ENCODE data around the gene CDH5. TPM values are rescaled to one million over a fixed set of nuclear protein-coding genes. Genes with fewer than 3 reads are reported as not detected.

CDH5 gene
- total RNA-seq, 4 donors from 2014 or later = 10.2 to 28.3 (median 14.0) TPM

DNA sequence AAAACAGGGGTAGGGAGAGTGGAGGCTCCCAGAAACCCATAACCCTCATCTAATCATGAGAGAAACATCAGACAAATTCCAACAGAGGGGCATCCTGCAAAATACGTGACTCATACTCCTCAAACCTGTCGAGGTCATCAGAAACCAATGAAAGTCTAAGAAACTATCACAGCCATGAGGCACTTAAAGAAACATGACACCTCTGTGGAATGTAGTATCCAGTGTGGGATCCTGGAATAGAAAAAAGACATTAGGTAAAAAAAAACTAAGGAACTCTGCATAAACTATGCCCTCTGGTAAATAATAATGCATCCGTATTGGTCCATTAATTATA lies 16.4 kb downstream of the CDH5 start:
- DNase-seq (ENCODE audit: low spot score in 2 of 2) = no peak
- intact Hi-C loops (cut with DNase I; ENCODE audit: low total_unique reads) = no loop called here
- H3K4me3 ChIP-seq (ENCODE audit: low read depth, poor library complexity, severe bottlenecking) = no peak overlapping the region
- 25 to 28% methylated on average over 3 of the region's 3 CpGs for WGBS, 2 donors
- TF ChIP-seq, protein P1, sequence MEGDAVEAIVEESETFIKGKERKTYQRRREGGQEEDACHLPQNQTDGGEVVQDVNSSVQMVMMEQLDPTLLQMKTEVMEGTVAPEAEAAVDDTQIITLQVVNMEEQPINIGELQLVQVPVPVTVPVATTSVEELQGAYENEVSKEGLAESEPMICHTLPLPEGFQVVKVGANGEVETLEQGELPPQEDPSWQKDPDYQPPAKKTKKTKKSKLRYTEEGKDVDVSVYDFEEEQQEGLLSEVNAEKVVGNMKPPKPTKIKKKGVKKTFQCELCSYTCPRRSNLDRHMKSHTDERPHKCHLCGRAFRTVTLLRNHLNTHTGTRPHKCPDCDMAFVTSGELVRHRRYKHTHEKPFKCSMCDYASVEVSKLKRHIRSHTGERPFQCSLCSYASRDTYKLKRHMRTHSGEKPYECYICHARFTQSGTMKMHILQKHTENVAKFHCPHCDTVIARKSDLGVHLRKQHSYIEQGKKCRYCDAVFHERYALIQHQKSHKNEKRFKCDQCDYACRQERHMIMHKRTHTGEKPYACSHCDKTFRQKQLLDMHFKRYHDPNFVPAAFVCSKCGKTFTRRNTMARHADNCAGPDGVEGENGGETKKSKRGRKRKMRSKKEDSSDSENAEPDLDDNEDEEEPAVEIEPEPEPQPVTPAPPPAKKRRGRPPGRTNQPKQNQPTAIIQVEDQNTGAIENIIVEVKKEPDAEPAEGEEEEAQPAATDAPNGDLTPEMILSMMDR (IDR thresholded peaks at IDR 0.05) = no peak
- no peak for TF ChIP-seq POLR2A (IDR thresholded peaks at IDR 0.05)

DNA sequence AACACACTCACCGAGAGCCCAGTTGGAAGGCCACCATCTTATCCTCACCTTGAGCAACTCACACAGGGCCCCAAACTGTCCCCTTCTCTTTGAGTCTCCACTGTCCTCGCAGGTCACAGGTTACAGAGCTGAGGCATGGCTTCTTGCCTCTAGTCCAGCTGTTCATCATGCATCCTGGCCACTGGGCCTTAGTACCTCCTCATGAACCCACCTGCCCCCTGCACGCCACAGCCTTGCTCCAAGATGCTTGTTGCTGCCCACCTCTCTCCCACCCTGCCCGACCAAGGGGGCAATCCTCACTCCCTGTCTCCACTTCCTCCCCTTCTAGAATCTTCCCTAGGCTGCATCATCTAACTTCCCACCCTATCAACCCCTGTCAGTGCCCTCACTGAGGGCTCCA lies 17.1 kb downstream of the CDH5 start:
- intact Hi-C loops (cut with DNase I; ENCODE audit: low total_unique reads) = no loop called here
- 77 to 89% methylated on average over 4 of the region's 4 CpGs for WGBS, 2 donors

DNA sequence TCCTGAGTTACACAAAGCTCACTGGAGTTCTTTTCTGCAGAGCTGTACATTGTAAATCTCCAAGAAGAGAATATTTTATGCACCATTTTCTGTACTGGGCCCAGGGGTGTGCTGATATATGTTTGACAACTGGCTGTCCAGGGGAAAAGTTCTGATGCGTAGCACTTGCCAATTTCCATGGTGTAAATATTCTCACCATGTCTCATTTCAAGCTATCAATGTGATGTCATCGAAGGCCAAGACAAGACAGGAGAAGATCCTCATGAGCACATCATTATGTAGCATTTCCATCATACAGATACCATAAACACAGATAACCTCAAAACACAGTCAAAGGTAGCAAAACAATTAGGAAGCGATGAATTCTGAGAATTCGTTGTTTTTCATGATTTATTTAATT lies 18.9 kb downstream of the CDH5 start:
- 95 to 97% methylated on average over 4 of the region's 4 CpGs for WGBS, 2 donors
- TF ChIP-seq, protein P1 (IDR thresholded peaks at IDR 0.05) = no peak
- no peak for TF ChIP-seq POLR2A (IDR thresholded peaks at IDR 0.05)
- intact Hi-C loops (cut with DNase I; ENCODE audit: low total_unique reads) = no loop called here
- DNase-seq (ENCODE audit: low spot score in 2 of 2) = no peak
- H3K4me3 ChIP-seq (ENCODE audit: low read depth, poor library complexity, severe bottlenecking) = no peak overlapping the region

More for the DNA sequence above, 17.1 kb downstream of the CDH5 start:
- no peak overlapping the region for H3K4me3 ChIP-seq (ENCODE audit: low read depth, poor library complexity, severe bottlenecking)
- DNase-seq (ENCODE audit: low spot score in 2 of 2) = no peak
- TF ChIP-seq, protein P1 (IDR thresholded peaks at IDR 0.05) = no peak
- no peak for TF ChIP-seq POLR2A (IDR thresholded peaks at IDR 0.05)

DNA sequence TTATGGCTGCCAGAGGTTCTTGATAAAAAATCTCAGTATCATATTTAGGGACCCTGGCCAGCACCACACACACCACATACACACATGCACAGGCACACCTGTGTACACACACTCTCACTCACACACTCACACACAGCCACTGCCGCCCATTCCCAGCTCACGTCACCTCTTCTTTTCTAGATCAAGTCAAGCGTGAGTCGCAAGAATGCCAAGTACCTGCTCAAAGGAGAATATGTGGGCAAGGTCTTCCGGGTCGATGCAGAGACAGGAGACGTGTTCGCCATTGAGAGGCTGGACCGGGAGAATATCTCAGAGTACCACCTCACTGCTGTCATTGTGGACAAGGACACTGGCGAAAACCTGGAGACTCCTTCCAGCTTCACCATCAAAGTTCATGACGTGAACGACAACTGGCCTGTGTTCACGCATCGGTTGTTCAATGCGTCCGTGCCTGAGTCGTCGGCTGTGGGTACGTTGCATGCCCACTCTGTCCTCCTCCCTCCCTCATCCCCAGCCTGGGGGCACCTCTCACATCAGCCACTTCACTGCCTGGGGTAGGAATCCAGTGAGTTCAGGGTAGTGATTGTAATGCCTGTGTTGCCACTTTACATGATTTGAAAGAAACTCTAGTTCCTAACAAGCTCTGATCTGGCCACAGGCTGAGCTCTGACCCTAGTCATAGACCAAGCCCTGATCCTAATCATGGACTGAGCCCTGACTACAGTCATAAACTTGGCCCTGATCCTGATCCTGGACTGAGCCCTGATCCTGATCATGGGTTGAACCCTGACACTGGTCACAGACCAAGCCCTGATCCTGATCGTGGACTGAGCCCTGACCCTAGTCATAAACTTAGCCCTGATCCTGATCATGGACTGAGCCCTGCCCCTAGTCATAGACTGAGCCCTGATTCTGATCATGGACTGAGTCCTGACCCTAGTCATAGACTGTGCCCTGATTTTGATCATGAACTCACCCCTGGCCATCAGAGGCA lies 20.4 kb downstream of the CDH5 start:
- 87 to 92% methylated on average over 20 of the region's 20 CpGs for WGBS, 2 donors
- no peak overlapping the region for H3K4me3 ChIP-seq (ENCODE audit: low read depth, poor library complexity, severe bottlenecking)
- DNase-seq (ENCODE audit: low spot score in 2 of 2) = peak in 1 of 2 donors; percentile 79
- TF ChIP-seq POLR2A (IDR thresholded peaks at IDR 0.05) = no peak
- TF ChIP-seq, protein P1 (IDR thresholded peaks at IDR 0.05) = no peak
- intact Hi-C loops (cut with DNase I; ENCODE audit: low total_unique reads) = no loop called here

DNA sequence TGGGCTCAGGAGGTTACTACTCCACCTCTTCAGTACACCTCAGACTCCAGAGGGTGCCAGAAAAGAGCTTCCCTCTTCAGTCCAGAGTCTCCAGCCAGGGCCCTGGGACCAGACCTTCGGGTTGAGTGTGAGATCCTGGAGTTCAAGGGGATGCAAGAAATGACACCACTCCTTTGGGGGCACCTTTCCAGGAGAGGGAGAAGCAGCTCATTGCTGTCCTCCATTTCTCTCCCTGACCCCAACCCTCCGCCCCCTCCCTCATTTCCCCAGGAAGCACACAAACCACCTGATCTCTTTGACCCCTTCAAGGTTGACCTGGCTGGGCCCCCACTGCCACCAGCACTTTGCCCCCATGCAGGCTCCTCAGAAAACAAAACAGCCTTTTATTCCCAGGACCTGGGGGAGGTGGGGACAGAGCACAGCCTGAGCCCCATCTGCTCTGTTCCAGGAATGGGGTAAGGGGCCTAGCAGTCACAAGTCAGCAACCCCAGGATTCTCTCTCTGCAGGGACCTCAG lies 21.4 kb downstream of the CDH5 start:
- 85 to 91% methylated on average over 2 of the region's 2 CpGs for WGBS, 2 donors
- TF ChIP-seq, protein P1 (IDR thresholded peaks at IDR 0.05) = no peak
- no peak for TF ChIP-seq POLR2A (IDR thresholded peaks at IDR 0.05)
- no peak overlapping the region for H3K4me3 ChIP-seq (ENCODE audit: low read depth, poor library complexity, severe bottlenecking)
- peak in 1 of 2 donors; percentile 68 for DNase-seq (ENCODE audit: low spot score in 2 of 2)
- intact Hi-C loops (cut with DNase I; ENCODE audit: low total_unique reads) = no loop called here
